Neutrophil (primary cell): ENCODE results near the gene GLIS1.

Experiments
- H3K27ac ChIP-seq: fragments of 200-600 bp; sonication (generic); 2 replicates; pipeline ENCODE4 v1.5.1; 2016; ENCODE audit warnings: mild to moderate bottlenecking, moderate library complexity
- H3K27me3 ChIP-seq: fragments of 200-600 bp; sonication (generic); 2 replicates; pipeline ENCODE4 v1.6.0; 2016; ENCODE audit warnings: mild to moderate bottlenecking
- H3K36me3 ChIP-seq: fragments of 200-600 bp; sonication (generic); 2 replicates; pipeline ENCODE4 v1.5.1; 2017
- H3K4me1 ChIP-seq, 2 experiments: fragments of 200-600 bp in 1 of 2; sonication (generic) in 1 of 2; 1 replicate in 1 of 2; 2 replicates in 1 of 2; pipeline versions ENCODE4 v1.5.1 to v1.6.1; 2013 to 2016; ENCODE audit warnings: low read depth in 1 of 2, low read length in 1 of 2, mild to moderate bottlenecking in 1 of 2, moderate library complexity in 1 of 2; ENCODE audit not compliant: control insufficient read depth in 1 of 2, insufficient read depth in 1 of 2
- H3K4me3 ChIP-seq, 2 experiments: fragments of 200-600 bp in 1 of 2; sonication (generic) in 1 of 2; 1 replicate in 1 of 2; 2 replicates in 1 of 2; pipeline ENCODE4 v1.5.1; 2013 to 2016; ENCODE audit warnings: low read depth in 1 of 2, low read length in 1 of 2, mild to moderate bottlenecking in 1 of 2, moderate library complexity in 1 of 2
- H3K9me3 ChIP-seq: fragments of 200-600 bp; sonication (generic); 2 replicates; pipeline ENCODE4 v1.5.1; 2016
- TF ChIP-seq, protein P1 (sequence below): fragments of 200-600 bp; sonication (generic); IDR thresholded peaks from 2 replicates; pipeline ENCODE4 v1.5.1; 2016; ENCODE audit warnings: antibody characterized with exemption

Gene GLIS1

GRCh38 chr1:53642607-53643006 lies 96.4 kb downstream of the GLIS1 start:
- Histone ChIP-seq H3K36me3 (no peaks in the 10 kb centered on the region), H3K4me1 (no peaks in the 10 kb centered on the region), H3K9me3 (no peaks in the 10 kb centered on the region), H3K27me3 (no peaks in the 10 kb centered on the region), H3K27ac (no peak overlapping the region), H3K4me3 (no peak overlapping the region)
- TF ChIP-seq, protein P1, sequence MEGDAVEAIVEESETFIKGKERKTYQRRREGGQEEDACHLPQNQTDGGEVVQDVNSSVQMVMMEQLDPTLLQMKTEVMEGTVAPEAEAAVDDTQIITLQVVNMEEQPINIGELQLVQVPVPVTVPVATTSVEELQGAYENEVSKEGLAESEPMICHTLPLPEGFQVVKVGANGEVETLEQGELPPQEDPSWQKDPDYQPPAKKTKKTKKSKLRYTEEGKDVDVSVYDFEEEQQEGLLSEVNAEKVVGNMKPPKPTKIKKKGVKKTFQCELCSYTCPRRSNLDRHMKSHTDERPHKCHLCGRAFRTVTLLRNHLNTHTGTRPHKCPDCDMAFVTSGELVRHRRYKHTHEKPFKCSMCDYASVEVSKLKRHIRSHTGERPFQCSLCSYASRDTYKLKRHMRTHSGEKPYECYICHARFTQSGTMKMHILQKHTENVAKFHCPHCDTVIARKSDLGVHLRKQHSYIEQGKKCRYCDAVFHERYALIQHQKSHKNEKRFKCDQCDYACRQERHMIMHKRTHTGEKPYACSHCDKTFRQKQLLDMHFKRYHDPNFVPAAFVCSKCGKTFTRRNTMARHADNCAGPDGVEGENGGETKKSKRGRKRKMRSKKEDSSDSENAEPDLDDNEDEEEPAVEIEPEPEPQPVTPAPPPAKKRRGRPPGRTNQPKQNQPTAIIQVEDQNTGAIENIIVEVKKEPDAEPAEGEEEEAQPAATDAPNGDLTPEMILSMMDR: no peak

DNA sequence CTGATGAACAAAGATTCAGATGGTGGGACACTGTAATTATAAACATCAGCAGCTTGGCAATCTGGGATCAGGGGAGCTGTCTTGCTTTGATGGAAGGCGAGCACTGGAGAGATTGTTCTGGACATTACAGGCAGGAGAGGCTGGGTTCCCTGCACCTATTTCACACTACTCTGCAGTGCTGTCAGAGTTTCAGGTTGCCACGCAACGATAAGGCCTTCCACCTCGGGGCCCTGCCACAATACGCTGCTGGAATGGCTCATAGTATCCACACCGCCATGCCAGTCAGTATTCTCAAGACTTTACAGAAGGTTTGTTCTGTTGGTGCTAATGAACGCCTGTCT lies 96.8 kb downstream of the GLIS1 start:
- H3K27me3 ChIP-seq: no peaks in the 10 kb centered on the region
- no peaks in the 10 kb centered on the region for H3K36me3 ChIP-seq
- no peak overlapping the region for H3K27ac ChIP-seq
- no peaks in the 10 kb centered on the region for H3K9me3 ChIP-seq
- no peaks in the 10 kb centered on the region for H3K4me1 ChIP-seq
- no peak overlapping the region for H3K4me3 ChIP-seq
- TF ChIP-seq, protein P1: no peak

DNA sequence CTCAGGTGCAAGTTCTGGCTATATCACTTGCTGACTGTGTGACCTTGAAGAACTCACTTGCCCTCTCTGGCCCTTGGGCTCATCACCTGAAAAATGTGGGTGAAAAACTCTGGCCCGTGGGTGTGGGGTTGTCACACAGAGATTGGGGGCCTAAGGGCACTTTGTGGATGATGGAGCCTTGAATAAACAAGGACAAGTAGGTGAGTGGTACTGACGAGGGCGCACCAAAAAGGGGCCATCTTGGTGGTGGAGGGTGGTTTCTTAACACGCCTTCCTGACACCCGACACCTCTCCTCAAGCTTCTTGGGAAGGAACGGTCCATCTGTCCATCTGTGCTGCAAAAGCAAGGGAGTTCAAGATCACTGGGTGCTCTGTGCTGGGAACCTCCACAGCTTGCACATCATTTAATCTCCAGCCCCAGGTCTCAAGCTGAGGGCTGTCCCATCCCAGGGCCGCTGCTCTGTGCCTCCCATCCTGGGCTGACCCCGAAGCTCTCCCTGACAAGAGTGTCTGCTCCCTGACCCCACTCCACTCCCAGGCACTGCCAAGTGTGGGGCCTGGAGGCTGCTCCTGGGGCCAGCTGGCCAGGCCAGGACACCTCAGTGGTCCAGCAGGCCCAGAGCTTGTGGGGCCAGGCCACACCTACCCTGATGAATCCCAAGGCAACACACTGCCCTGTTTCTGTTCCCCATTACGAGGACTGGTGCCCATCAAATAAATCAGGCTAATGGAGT lies 97.3 kb downstream of the GLIS1 start:
- Histone ChIP-seq H3K9me3 (no peaks in the 10 kb centered on the region), H3K36me3 (no peaks in the 10 kb centered on the region), H3K4me3 (no peak overlapping the region), H3K4me1 (no peaks in the 10 kb centered on the region), H3K27ac (no peak overlapping the region), H3K27me3 (no peaks in the 10 kb centered on the region)
- TF ChIP-seq, protein P1: no peak

DNA sequence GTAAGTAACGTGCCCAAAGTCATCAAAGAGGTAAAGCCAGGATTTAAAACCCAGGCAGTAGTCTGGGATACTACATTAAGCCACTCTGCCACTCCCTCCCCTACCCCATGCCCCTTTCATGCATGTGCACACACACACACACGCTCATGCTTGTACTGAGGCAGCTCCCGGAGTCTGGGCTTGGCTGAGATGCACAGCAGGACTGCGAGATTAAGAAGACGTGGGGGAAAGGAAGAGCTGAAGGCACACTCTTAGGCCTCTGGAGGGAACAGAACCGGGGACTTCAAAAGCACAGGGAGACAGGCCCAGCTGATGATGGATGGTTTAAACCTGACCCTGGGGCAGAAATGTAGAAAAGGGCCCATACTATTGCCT lies 98.3 kb downstream of the GLIS1 start:
- Histone ChIP-seq H3K27ac (no peak overlapping the region), H3K27me3 (no peaks in the 10 kb centered on the region), H3K4me1 (no peaks in the 10 kb centered on the region), H3K9me3 (no peaks in the 10 kb centered on the region), H3K36me3 (no peaks in the 10 kb centered on the region), H3K4me3 (no peak overlapping the region)
- TF ChIP-seq, protein P1: no peak

GRCh38 chr1:53639996-53640700 lies 98.8 kb downstream of the GLIS1 start:
- H3K36me3 ChIP-seq: no peaks in the 10 kb centered on the region
- H3K4me3 ChIP-seq: no peak overlapping the region
- H3K27ac ChIP-seq: no peak overlapping the region
- no peaks in the 10 kb centered on the region for H3K27me3 ChIP-seq
- no peaks in the 10 kb centered on the region for H3K4me1 ChIP-seq
- no peaks in the 10 kb centered on the region for H3K9me3 ChIP-seq
- TF ChIP-seq, protein P1: no peak
